A549 (cell line): ENCODE data around the gene PTGES.

Experiments
- CTCF ChIP-seq: fragments of >200 bp; sonication (Bioruptor Twin); formaldehyde crosslinking; IDR thresholded peaks from 3 replicates; pipeline ENCODE4 v1.5.1; 2016
- RAD21 ChIP-seq, 2 experiments: fragments of >200 bp in 1 of 2; sonication (Bioruptor Twin) in 1 of 2; formaldehyde crosslinking in 1 of 2; IDR thresholded peaks in 1 of 2; conservative IDR thresholded peaks in 1 of 2; 2 replicates in 1 of 2; 3 replicates in 1 of 2; pipeline ENCODE4 v1.6.1; 2012 to 2018; ENCODE audit warnings: inconsistent platforms in 1 of 2
- SREBF2 ChIP-seq: fragments of 450-650 bp; IDR thresholded peaks from 2 replicates; pipeline ENCODE4 v1.6.1; 2014; ENCODE audit warnings: mild to moderate bottlenecking, moderate library complexity

- no peak for TF ChIP-seq SREBF2
- no peak for TF ChIP-seq RAD21 (conservative IDR thresholded peaks at IDR 0.05 in 1 of 2, IDR thresholded peaks at IDR 0.05 in 1 of 2)
- TF ChIP-seq CTCF, result no peak
Measured at GRCh38 chr9:129762985-129763926, 10.4 kb upstream of the PTGES start.
